Measurements from ENCODE around the gene CPNE8.

The CPNE8 gene

GRCh38 chr12:38895446-38895845 is 9.9 kb downstream of the CPNE8 start:
- DNase-seq (ENCODE audit: low spot score) = no peak

GRCh38 chr12:38892976-38893375 is 12.4 kb downstream of the CPNE8 start:
- DNase-seq (ENCODE audit: low spot score) = no peak

GRCh38 chr12:38892087-38892786 is 13.2 kb downstream of the CPNE8 start:
- no peak for DNase-seq (ENCODE audit: low spot score)

GRCh38 chr12:38890102-38890855 is 15.1 kb downstream of the CPNE8 start:
- no peak for DNase-seq (ENCODE audit: low spot score)

GRCh38 chr12:38889297-38889815 is 16.0 kb downstream of the CPNE8 start:
- no peak for DNase-seq (ENCODE audit: low spot score)

- no peak for DNase-seq (ENCODE audit: low spot score)
Measured at GRCh38 chr12:38887770-38888169, 17.6 kb downstream of the CPNE8 start.

- DNase-seq (ENCODE audit: low spot score) = no peak
Measured at GRCh38 chr12:38886931-38887330, 18.5 kb downstream of the CPNE8 start.

DNA sequence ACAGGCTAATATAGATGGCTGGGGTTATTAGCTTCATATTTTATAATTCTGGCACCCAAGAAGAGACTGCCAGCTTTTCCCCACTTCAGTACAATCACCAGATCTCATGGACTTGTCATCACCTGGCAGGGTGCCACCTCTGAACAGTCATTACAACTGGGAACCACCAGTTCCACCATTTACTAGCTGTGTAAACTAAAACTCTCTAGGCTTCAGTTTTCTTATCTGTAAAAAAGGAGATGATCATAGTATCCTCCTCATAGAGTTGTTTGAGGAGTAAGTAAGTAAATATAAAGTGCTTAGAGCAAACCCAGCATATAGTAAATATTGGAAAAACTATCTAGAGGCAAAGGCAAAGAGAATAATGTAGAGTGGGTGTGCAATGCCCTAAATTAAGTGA is 19.3 kb downstream of the CPNE8 start:
- peak; percentile 44 for DNase-seq (ENCODE audit: low spot score)

DNA sequence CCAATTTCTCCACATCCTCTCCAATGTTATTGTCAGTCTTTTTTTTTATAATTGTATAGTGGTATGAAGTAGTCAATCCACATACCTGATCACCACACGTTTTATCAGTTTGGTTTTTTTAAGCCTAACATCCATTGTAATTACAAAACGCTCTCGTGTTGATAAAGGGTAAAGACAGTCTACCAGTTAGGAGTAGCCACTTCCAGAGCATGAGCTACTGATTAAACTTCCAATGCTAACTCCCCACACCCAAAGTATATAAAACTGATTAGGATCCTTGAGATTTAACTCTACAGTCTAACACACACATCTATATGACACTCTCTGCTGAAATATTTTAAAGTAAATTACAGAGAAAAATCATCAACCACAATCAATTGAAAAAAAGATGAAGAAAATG is 20.7 kb downstream of the CPNE8 start:
- no peak for DNase-seq (ENCODE audit: low spot score)

DNA sequence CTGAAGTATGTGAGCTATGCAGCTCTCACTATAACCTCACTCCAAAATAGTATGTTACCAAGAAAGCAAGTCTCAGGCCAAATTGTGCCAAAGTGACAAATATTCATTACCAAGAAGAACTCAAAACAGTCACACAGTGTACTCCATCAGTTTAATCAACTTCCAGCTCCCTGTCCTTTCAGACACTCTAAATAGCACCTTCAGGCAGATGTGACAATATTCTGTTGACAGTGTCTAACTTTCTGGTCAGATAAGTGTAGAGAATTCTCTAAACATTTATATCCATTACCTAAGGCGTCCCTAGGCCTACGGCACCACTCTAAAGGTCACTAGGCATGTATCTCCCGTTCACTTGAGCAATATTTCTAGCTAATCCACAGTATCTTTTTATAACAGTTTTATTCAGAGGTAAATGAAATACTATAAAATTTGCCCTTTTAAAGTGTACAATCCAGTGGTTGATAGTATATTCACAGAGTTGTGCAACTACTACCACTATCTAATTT is 21.7 kb downstream of the CPNE8 start:
- no peak for DNase-seq (ENCODE audit: low spot score)

DNA sequence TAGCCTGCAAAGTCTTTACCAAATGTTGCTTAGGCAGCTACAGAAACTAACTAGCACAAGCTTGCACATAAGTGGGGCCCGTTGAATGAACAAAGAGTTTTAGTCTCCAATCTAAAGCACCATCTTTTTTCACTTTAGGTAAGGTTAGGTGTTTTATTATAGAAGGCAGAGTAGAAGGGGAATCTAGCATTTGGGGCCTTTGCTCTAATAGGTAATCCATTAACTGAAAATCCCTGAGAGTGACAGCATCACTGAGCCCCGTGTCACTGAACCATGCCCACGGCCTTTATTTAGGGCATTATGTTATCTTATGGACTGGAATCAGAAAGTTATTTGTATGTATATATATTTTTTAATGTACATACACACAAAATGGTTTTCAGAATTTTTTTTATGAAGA is 25.1 kb downstream of the CPNE8 start:
- no peak for DNase-seq (ENCODE audit: low spot score)

GRCh38 chr12:38878986-38879385 is 26.4 kb downstream of the CPNE8 start:
- DNase-seq (ENCODE audit: low spot score) = no peak

DNA sequence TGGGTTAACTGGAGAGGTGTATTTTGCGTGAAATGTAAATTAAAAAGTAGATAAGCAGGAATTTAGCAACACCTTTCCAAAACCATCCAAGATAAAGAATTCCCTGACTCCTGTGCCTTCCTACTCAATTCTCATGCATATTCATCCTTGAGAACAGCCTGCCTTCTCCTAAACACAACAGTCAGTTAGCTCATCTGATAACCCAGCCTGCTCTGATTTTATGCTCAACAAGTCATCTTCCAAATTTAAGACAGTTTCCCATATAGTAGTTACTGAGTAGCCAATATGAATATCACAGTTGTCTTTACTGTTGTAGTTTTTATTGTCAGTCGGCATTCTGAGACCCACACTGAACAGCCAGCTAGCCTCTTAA is 27.1 kb downstream of the CPNE8 start:
- no peak for DNase-seq (ENCODE audit: low spot score)

DNA sequence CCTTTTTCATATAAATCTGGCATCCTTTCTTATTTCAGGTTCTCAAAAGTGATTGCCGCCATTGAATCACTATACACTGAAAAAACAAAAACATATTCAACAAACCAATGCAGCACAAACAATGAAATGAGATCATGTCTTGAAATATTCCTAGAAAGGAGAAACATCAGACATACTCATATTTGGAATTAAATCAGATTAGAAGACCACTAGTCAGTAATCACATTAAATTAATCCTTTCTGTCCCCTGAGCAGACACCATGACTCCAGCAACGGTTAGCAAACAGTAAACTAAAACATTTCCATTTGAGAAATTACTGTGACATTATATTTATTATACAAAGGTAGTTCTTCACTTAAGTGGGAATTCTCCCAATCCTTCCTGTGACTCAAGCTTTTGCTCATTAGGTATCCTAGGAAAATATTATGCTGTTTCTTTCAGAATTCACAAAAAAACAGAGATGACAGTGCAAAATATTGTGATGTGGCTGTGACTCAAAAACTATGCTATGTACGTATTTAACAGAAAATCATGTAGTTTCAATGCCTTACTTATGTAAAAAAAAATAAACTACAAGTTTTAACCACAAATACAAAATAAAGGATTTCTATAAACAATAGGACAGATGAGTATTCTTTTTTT is 29.7 kb downstream of the CPNE8 start:
- peak; percentile 76 for DNase-seq (ENCODE audit: low spot score)

DNA sequence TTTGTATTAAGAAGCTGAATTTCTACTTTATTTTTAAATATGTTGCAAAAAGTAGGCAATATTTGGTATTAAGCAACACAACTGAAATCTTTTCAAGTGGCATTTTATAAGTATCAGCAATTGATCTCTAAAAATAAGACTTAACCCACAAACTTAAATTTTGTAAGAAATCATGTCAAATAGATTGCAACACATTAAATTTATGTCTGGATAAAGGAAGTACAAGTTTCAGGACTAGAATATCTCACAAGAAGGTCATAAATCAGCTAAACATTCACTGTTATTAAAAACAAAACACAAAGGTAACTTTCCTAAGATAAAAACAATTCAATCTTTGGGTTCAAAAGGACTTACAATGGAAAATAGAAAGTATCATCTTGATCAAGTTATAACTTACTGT is 32.8 kb downstream of the CPNE8 start:
- no peak for DNase-seq (ENCODE audit: low spot score)

- no peak for DNase-seq (ENCODE audit: low spot score)
Measured at GRCh38 chr12:38872156-38872555, 33.2 kb downstream of the CPNE8 start.

DNA sequence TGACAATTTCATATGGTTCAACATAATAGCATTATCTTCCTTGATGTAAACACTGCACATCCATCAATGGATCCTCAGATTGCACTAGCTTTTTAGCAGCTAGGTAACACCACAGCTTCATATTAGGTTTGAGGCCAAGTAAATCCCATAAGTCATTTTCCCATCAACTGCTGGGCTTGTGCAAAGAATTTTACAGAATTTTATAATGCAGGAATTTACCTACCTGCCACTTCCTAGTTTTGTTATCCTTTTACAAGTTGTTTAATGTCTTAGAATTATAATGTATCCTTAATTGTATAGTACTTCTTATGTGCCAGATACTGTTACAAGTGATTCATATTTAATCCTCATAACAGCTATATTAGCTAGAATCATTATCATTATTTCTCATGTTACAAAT is 36.4 kb downstream of the CPNE8 start:
- no peak for DNase-seq (ENCODE audit: low spot score)

DNA sequence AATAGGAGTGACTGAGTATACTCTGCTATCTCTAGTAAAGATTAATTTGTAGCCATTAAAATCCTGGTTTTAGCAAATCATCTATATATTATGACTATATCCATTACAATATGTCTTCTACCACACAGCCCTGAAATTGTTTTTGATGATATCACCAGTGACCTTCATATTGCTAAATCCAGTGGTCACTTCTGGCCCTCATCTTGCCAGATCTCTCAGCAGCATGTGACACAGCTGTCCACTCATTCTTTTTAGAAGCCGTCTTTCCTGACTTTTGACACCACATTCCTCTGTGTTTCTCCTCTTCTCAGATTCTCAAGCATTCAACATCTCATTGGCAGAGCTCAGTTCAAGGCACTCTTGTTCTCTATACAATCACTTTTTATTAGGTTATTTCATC is 54.9 kb downstream of the CPNE8 start:
- no peak for DNase-seq (ENCODE audit: low spot score)

GRCh38 chr12:38847247-38847646 is 58.1 kb downstream of the CPNE8 start:
- no peak for DNase-seq (ENCODE audit: low spot score)

GRCh38 chr12:38844267-38844666 is 61.1 kb downstream of the CPNE8 start:
- no peak for DNase-seq (ENCODE audit: low spot score)

- no peak for DNase-seq (ENCODE audit: low spot score)
Measured at GRCh38 chr12:38838056-38838850, 67.1 kb downstream of the CPNE8 start.

GRCh38 chr12:38831715-38832114 is 73.7 kb downstream of the CPNE8 start:
- DNase-seq (ENCODE audit: low spot score) = no peak

Data from kidney capillary endothelial cell (primary cell).